ENCODE data around the gene SLC9A2. TPM values are rescaled to one million over a fixed set of nuclear protein-coding genes. Genes with fewer than 3 reads are reported as not detected.

The SLC9A2 gene
- total and polyA plus RNA-seq, 10 of the 15 experiments (the other 5 are each of a cell fraction or from before 2014, with no cell fraction given), result 0.13 to 1.2 (median 0.79) TPM

GRCh38 chr2:102753563-102754159, 134.3 kb downstream of the SLC9A2 start:
- in situ Hi-C loops (cut with MboI) (no loop called here), intact Hi-C loops (cut with micrococcal nuclease; ENCODE audit: unreplicated experiment) (loop anchor here (1.0 kb wide), 1 partner anchor 53 kb away; no protein-coding TSS in a partner anchor)
- RAD21 ChIA-PET (ENCODE audit: unreplicated experiment), result interaction anchor here (1.0 to 1.4 kb wide), 2 partner anchors 12 to 53 kb away, joined by 3 to 34 read pairs; no protein-coding TSS in a partner anchor
- no peaks in the 10 kb centered on the region for H4K20me1 ChIP-seq (ENCODE audit: control insufficient read depth, insufficient read depth)
- no peaks in the 10 kb centered on the region for H3K36me3 ChIP-seq (ENCODE audit: control insufficient read depth in 2 of 2, insufficient read depth in 2 of 2, low read length in 1 of 2)
- no peaks in the 10 kb centered on the region for H3K79me2 ChIP-seq (ENCODE audit: control insufficient read depth, insufficient read depth, low read length)
- no peak overlapping the region for H3K4me3 ChIP-seq
- CTCF ChIA-PET, result interaction anchor here (0.6 to 6.4 kb wide), 32 partner anchors 9 to 1841 kb away, joined by 3 to 130 read pairs (median 5); partner anchors contain the start of gene TMEM182
- DNase-seq (ENCODE audit: low read depth, low spot score) (no peak), ATAC-seq (peak; percentile 68), FAIRE-seq (peak; percentile 84)
- POLR2A ChIA-PET, result interaction anchor here (1.0 kb wide), 1 partner anchor 13 kb away, joined by 3 read pairs; no protein-coding TSS in a partner anchor
- H3K27me3 ChIP-seq (replicated peaks in 1 of 2; ENCODE audit: control insufficient read depth in 2 of 2, insufficient read depth in 2 of 2, low read length in 1 of 2), result no peaks in the 10 kb centered on the region
- H2AFZ ChIP-seq (ENCODE audit: control insufficient read depth, low read depth, low read length), result no peak overlapping the region
- H3K9ac ChIP-seq (ENCODE audit: control insufficient read depth, insufficient read depth, low read length), result no peak overlapping the region
- H3K27ac ChIP-seq (ENCODE audit: control insufficient read depth, insufficient read depth), result no peak overlapping the region
- BruUV-seq (replicated peaks), result no TSS peak
- no peaks in the 10 kb centered on the region; the same call in 2 of the 3 replicates for H3K9me3 ChIP-seq (replicated peaks; ENCODE audit: control insufficient read depth, insufficient read depth, low read length)
- 57% methylated on average over 7 of the region's 7 CpGs for WGBS (ENCODE audit: insufficient coverage, insufficient replicate concordance, low lambda C conversion rate, missing lambda C conversion rate)
- TF ChIP-seq CTCF (IDR thresholded peaks at IDR 0.05 in 2 of 3, conservative IDR thresholded peaks at IDR 0.05 in 1 of 3; ENCODE audit: control insufficient read depth in 2 of 3, extremely low read depth in 1 of 3, insufficient read depth in 1 of 3, low read depth in 3 of 3, low read length in 3 of 3) (peak; percentile 56 to 72 (median 66)), PAX5 (IDR thresholded peaks at IDR 0.05; ENCODE audit: borderline replicate concordance, low read depth, low read length) (no peak), STAT1 (conservative IDR thresholded peaks at IDR 0.05) (no peak), RAD21 (IDR thresholded peaks at IDR 0.05; ENCODE audit: insufficient read depth, low read depth, low read length) (peak; percentile 47), POU2F2 (IDR thresholded peaks at IDR 0.05; ENCODE audit: borderline replicate concordance, low read depth, low read length) (peak; percentile 84; the same call in 2 of the 3 replicates), NRF1 (conservative IDR thresholded peaks at IDR 0.05; ENCODE audit: low read depth, low read length) (no peak), TBL1XR1 (IDR thresholded peaks at IDR 0.05; ENCODE audit: low read depth, low read length) (no peak), YBX1 (IDR thresholded peaks at IDR 0.05) (no peak), SMC3 (IDR thresholded peaks at IDR 0.05; ENCODE audit: borderline replicate concordance, low read length) (peak; percentile 35; the same call in 1 of the 2 replicates), MXI1 (IDR thresholded peaks at IDR 0.05; ENCODE audit: low read depth, low read length) (no peak)
- SMC1A ChIA-PET (ENCODE audit: uncharacterized antibody, unreplicated experiment), result interaction anchor here (0.9 to 3.8 kb wide), 8 partner anchors 9 to 86 kb away, joined by 3 to 44 read pairs (median 5); partner anchors contain the start of gene TMEM182
- H3K4me2 ChIP-seq (ENCODE audit: control insufficient read depth, insufficient read depth), result no peak overlapping the region
- peaks cover 6% of the 10 kb centered on the region for H3K4me1 ChIP-seq (ENCODE audit: control insufficient read depth, insufficient read depth, low read length)

Data from GM12878 (cell line).